Panc1 (cell line): Measurements from ENCODE around the gene FAM13A. TPM values are rescaled to one million over a fixed set of nuclear protein-coding genes. Genes with fewer than 3 reads are reported as not detected.

Experiments used
- ATAC-seq: fragments of 200-7000 bp; cut with Tn5 transposase; 2 replicates; pipeline ENCODE4 v1.9.1; 2020; ENCODE audit warnings: mild to moderate bottlenecking, moderate library complexity
- BruUV-seq: library from RNA; stranded (reverse); fragments of 400-500 nt; replicated peaks from 2 replicates; lab custom pipeline; 2021; lab: Mats Ljungman, UMichigan
- CTCF ChIA-PET: fragments of 300-600 bp; sonication (Branson Sonifier 250); formaldehyde crosslinking; loops from one replicate; lab custom pipeline; 2022; ENCODE audit warnings: antibody characterized with exemption; lab: Charles Lee
- POLR2A ChIA-PET: fragments of 300-600 bp; sonication (Branson Sonifier 250); formaldehyde crosslinking; loops from one replicate; lab custom pipeline; 2022; ENCODE audit warnings: antibody characterized with exemption; lab: Charles Lee
- DNase-seq: peaks from one replicate; pipeline ENCODE4 v3.0.0-alpha.2; 2010; ENCODE audit warnings: low read depth, low spot score
- H3K27ac ChIP-seq: 2 replicates; pipeline ENCODE4 v1.5.1; 2011; ENCODE audit warnings: mild to moderate bottlenecking, low read length, inconsistent platforms
- H3K27me3 ChIP-seq: fragments of 200-500 bp; sonication (Bioruptor generic); 2 replicates; pipeline ENCODE4 v1.6.0; 2014; ENCODE audit warnings: low read length, inconsistent platforms; ENCODE audit not compliant: control insufficient read depth, insufficient read depth
- H3K36me3 ChIP-seq: fragments of 200-500 bp; sonication (Bioruptor generic); 2 replicates; pipeline ENCODE4 v1.5.1; 2014; ENCODE audit warnings: inconsistent platforms, mild to moderate bottlenecking, low read length, moderate library complexity; ENCODE audit not compliant: control insufficient read depth, insufficient read depth
- H3K4me1 ChIP-seq: 2 replicates; pipeline ENCODE4 v1.5.1; 2011; ENCODE audit warnings: inconsistent platforms, mild to moderate bottlenecking, low read length, moderate library complexity; ENCODE audit not compliant: control insufficient read depth, insufficient read depth
- H3K4me3 ChIP-seq, 2 experiments: 2 replicates each; pipeline ENCODE4 v1.5.1; 2011 to 2012; ENCODE audit warnings: low read depth in 2 of 2, low read length in 2 of 2, mild to moderate bottlenecking in 2 of 2, inconsistent platforms in 1 of 2, moderate library complexity in 1 of 2
- H3K9me3 ChIP-seq: fragments of 200-500 bp; sonication (Bioruptor generic); 2 replicates; pipeline ENCODE4 v1.5.1; 2014; ENCODE audit warnings: low read depth, mild to moderate bottlenecking, inconsistent platforms, low read length, moderate library complexity; ENCODE audit not compliant: control insufficient read depth, insufficient read depth
- POLR2AphosphoS5 ChIP-seq: IDR thresholded peaks from 2 replicates; pipeline ENCODE4 v1.6.1; 2012; ENCODE audit warnings: mild to moderate bottlenecking, low read depth, low read length, moderate library complexity
- SIN3A ChIP-seq: IDR thresholded peaks from 2 replicates; pipeline ENCODE4 v1.6.1; 2012; ENCODE audit warnings: low read depth, mild to moderate bottlenecking, low read length, moderate library complexity, borderline replicate concordance; ENCODE audit not compliant: insufficient read depth
- TCF7L2 ChIP-seq: IDR thresholded peaks from 2 replicates; pipeline ENCODE4 v1.6.1; 2011; ENCODE audit warnings: mild to moderate bottlenecking, low read depth, low read length, inconsistent platforms
- in situ Hi-C: cut with HindIII; loops from 2 replicates; pipeline ENCODE4 v1.10.0; 2016; ENCODE audit warnings: low sequenced_read_pairs, low pct_unique_long_range_greater_than_20kb
- intact Hi-C: fragments of 100-400 bp; cut with micrococcal nuclease; formaldehyde crosslinking; loops from one replicate; pipeline ENCODE4 v1.10.0; 2022; ENCODE audit not compliant: unreplicated experiment
- total RNA-seq: library from RNA; stranded (reverse); gene quantifications from one replicate; pipeline ENCODE4 v1.2.1, GENCODE V29; 2021; ENCODE audit not compliant: unreplicated experiment
- TF ChIP-seq, protein P1 (sequence below), 2 experiments: IDR thresholded peaks; 2 replicates each; pipeline ENCODE4 v1.6.1; 2011 to 2012; ENCODE audit warnings: low read depth in 2 of 2, control low read depth in 1 of 2, low read length in 1 of 2, mild to moderate bottlenecking in 1 of 2, moderate library complexity in 1 of 2; ENCODE audit not compliant: insufficient read depth in 1 of 2
- TF ChIP-seq, protein P2 (sequence below): fragments of 450-650 bp; IDR thresholded peaks from 2 replicates; pipeline ENCODE4 v1.5.1; 2017; ENCODE audit warnings: mild to moderate bottlenecking

The FAM13A gene
- total RNA-seq, 1 experiment from 2014 or later: 5.8 TPM

DNA sequence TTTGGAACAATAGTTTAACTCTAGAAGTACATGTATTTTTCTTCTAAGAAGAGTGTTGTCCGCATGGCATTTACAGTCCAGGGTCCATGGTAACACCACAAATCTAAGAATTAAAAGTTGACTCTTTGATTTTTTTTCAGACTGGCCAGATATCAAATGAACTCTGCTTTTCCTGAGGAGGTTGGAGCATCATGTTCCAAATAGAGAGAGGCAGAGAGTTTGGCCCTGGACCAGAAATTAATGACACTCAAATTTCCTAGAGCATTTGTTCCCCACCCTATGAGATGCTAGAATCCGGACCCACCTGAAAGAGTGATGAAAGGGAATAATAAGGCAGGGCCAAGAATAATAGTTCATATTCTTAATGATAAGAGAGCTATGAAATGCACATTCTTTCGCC, 312.4 kb downstream of the FAM13A start:
- Histone ChIP-seq H3K27me3 (no peaks in the 10 kb centered on the region), H3K36me3 (no peaks in the 10 kb centered on the region), H3K9me3 (no peaks in the 10 kb centered on the region), H3K4me1 (no peaks in the 10 kb centered on the region), H3K27ac (no peak overlapping the region), H3K4me3 (no peak overlapping the region)
- DNase-seq (no peak), ATAC-seq (no peak)
- in situ Hi-C loops: no loop called here
- ChIA-PET CTCF (no interaction called here), POLR2A (no interaction called here)
- intact Hi-C loops: no loop called here
- BruUV-seq: no TSS peak
- TF ChIP-seq, protein P1, sequence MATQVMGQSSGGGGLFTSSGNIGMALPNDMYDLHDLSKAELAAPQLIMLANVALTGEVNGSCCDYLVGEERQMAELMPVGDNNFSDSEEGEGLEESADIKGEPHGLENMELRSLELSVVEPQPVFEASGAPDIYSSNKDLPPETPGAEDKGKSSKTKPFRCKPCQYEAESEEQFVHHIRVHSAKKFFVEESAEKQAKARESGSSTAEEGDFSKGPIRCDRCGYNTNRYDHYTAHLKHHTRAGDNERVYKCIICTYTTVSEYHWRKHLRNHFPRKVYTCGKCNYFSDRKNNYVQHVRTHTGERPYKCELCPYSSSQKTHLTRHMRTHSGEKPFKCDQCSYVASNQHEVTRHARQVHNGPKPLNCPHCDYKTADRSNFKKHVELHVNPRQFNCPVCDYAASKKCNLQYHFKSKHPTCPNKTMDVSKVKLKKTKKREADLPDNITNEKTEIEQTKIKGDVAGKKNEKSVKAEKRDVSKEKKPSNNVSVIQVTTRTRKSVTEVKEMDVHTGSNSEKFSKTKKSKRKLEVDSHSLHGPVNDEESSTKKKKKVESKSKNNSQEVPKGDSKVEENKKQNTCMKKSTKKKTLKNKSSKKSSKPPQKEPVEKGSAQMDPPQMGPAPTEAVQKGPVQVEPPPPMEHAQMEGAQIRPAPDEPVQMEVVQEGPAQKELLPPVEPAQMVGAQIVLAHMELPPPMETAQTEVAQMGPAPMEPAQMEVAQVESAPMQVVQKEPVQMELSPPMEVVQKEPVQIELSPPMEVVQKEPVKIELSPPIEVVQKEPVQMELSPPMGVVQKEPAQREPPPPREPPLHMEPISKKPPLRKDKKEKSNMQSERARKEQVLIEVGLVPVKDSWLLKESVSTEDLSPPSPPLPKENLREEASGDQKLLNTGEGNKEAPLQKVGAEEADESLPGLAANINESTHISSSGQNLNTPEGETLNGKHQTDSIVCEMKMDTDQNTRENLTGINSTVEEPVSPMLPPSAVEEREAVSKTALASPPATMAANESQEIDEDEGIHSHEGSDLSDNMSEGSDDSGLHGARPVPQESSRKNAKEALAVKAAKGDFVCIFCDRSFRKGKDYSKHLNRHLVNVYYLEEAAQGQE (IDR thresholded peaks at IDR 0.05; ENCODE audit: insufficient read depth in 1 of 2, low read depth in 2 of 2, low read length in 1 of 2): no peak
- TF ChIP-seq, protein P2, sequence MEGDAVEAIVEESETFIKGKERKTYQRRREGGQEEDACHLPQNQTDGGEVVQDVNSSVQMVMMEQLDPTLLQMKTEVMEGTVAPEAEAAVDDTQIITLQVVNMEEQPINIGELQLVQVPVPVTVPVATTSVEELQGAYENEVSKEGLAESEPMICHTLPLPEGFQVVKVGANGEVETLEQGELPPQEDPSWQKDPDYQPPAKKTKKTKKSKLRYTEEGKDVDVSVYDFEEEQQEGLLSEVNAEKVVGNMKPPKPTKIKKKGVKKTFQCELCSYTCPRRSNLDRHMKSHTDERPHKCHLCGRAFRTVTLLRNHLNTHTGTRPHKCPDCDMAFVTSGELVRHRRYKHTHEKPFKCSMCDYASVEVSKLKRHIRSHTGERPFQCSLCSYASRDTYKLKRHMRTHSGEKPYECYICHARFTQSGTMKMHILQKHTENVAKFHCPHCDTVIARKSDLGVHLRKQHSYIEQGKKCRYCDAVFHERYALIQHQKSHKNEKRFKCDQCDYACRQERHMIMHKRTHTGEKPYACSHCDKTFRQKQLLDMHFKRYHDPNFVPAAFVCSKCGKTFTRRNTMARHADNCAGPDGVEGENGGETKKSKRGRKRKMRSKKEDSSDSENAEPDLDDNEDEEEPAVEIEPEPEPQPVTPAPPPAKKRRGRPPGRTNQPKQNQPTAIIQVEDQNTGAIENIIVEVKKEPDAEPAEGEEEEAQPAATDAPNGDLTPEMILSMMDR: no peak
- TF ChIP-seq POLR2AphosphoS5: no peak
- TF ChIP-seq TCF7L2: no peak
- no peak for TF ChIP-seq SIN3A

DNA sequence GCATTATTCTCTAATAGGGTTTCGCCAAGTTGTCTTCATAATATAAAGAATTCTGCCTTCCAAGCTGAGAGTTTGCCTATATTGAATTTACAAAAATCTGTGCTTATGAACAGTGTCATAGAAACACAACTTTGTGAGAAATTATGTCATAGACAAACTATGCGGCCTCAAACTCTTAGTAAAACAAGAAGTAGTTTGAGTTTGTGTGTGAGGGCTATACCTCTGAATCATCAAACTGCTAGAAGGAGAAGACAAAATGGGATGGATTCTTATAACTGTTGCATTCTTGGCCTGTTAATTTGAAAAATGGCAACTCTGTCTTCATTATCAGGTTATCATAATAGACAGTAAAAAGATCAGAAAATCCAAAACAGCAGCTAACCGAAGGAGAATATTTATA, 313.3 kb downstream of the FAM13A start:
- Histone ChIP-seq H3K36me3 (no peaks in the 10 kb centered on the region), H3K27me3 (no peaks in the 10 kb centered on the region), H3K4me1 (no peaks in the 10 kb centered on the region), H3K9me3 (no peaks in the 10 kb centered on the region), H3K27ac (no peak overlapping the region), H3K4me3 (no peak overlapping the region)
- ChIA-PET POLR2A (interaction anchor here (0.6 kb wide), 1 partner anchor 248 kb away, joined by 4 read pairs; no protein-coding TSS in a partner anchor), CTCF (no interaction called here)
- ATAC-seq: no peak
- DNase-seq: no peak
- intact Hi-C loops: no loop called here
- no TSS peak for BruUV-seq
- TF ChIP-seq SIN3A (no peak), POLR2AphosphoS5 (no peak), TCF7L2 (no peak)
- TF ChIP-seq, protein P1 (IDR thresholded peaks at IDR 0.05; ENCODE audit: insufficient read depth in 1 of 2, low read depth in 2 of 2, low read length in 1 of 2): no peak
- TF ChIP-seq, protein P2: no peak
- in situ Hi-C loops: no loop called here
